A673 (cell line): ENCODE data around the gene SFN. TPM values are rescaled to one million over a fixed set of nuclear protein-coding genes. Genes with fewer than 3 reads are reported as not detected.

Experiments
- BruUV-seq: library from RNA; stranded (reverse); fragments of 400-500 nt; replicated peaks from 2 replicates; lab custom pipeline; 2021; lab: Mats Ljungman, UMichigan
- CTCF ChIA-PET: fragments of 300-600 bp; sonication (Branson Sonifier 250); formaldehyde crosslinking; loops from one replicate; lab custom pipeline; 2022; ENCODE audit warnings: antibody characterized with exemption; lab: Charles Lee
- POLR2A ChIA-PET: fragments of 300-600 bp; sonication (Branson Sonifier 250); formaldehyde crosslinking; loops from one replicate; lab custom pipeline; 2022; ENCODE audit warnings: antibody characterized with exemption; ENCODE audit not compliant: low non-redundant PET; lab: Charles Lee
- DNase-seq: peaks from one replicate; pipeline ENCODE4 v3.0.0-alpha.2; 2015; ENCODE audit warnings: low spot score
- H3K27ac ChIP-seq: fragments of 200-600 bp; sonication (generic); 2 replicates; pipeline ENCODE4 v1.5.1; 2016; ENCODE audit warnings: mixed run types, low read depth, mild to moderate bottlenecking, mixed read lengths, antibody characterized with exemption, low read length; ENCODE audit not compliant: poor library complexity, severe bottlenecking
- H3K27me3 ChIP-seq: fragments of 200-600 bp; sonication (generic); replicated peaks from 2 replicates; pipeline ENCODE4 v1.6.1; 2017; ENCODE audit warnings: mixed run types, low read depth, mild to moderate bottlenecking, mixed read lengths, antibody characterized with exemption, low read length; ENCODE audit not compliant: insufficient read depth, poor library complexity
- H3K36me3 ChIP-seq: fragments of 200-600 bp; sonication (generic); 2 replicates; pipeline ENCODE4 v1.6.1; 2016; ENCODE audit warnings: mixed run types, mild to moderate bottlenecking, mixed read lengths, antibody characterized with exemption, low read length; ENCODE audit not compliant: insufficient read depth, poor library complexity, severe bottlenecking
- H3K4me1 ChIP-seq: fragments of 200-600 bp; sonication (generic); 2 replicates; pipeline ENCODE4 v1.6.1; 2017; ENCODE audit warnings: mixed run types, mild to moderate bottlenecking, mixed read lengths, antibody characterized with exemption, low read length; ENCODE audit not compliant: insufficient read depth, poor library complexity, severe bottlenecking
- H3K4me3 ChIP-seq: fragments of 200-600 bp; sonication (generic); 2 replicates; pipeline ENCODE4 v1.5.1; 2016; ENCODE audit warnings: low read depth, mixed run types, mild to moderate bottlenecking, mixed read lengths, low read length; ENCODE audit not compliant: poor library complexity, severe bottlenecking
- H3K9me3 ChIP-seq: fragments of 200-600 bp; sonication (generic); 2 replicates; pipeline ENCODE4 v1.6.1; 2016; ENCODE audit warnings: mixed run types, low read depth, mild to moderate bottlenecking, mixed read lengths, antibody characterized with exemption, low read length; ENCODE audit not compliant: poor library complexity, severe bottlenecking
- EZH2 ChIP-seq: fragments of 200-600 bp; sonication (generic); IDR thresholded peaks from 2 replicates; pipeline ENCODE4 v1.6.1; 2017; ENCODE audit warnings: borderline replicate concordance, low read depth, mild to moderate bottlenecking, mixed read lengths, antibody characterized with exemption, low read length; ENCODE audit not compliant: poor library complexity, severe bottlenecking
- intact Hi-C: fragments of 100-400 bp; cut with micrococcal nuclease; formaldehyde crosslinking; loops from one replicate; pipeline ENCODE4 v1.10.0; 2022; ENCODE audit not compliant: unreplicated experiment
- total RNA-seq: library from RNA; stranded (reverse); gene quantifications from 2 replicates; pipeline ENCODE4 v1.2.3, GENCODE V29; 2021
- TF ChIP-seq, protein P1 (sequence below): fragments of 300-800, 200-600 bp; sonication (generic); conservative IDR thresholded peaks from 2 replicates; pipeline ENCODE4 v1.5.1; 2017; ENCODE audit warnings: low read depth, mild to moderate bottlenecking, antibody characterized with exemption, low read length, moderate library complexity, mixed read lengths

SFN gene
- total RNA-seq, 1 experiment from 2014 or later, result not detected

DNA sequence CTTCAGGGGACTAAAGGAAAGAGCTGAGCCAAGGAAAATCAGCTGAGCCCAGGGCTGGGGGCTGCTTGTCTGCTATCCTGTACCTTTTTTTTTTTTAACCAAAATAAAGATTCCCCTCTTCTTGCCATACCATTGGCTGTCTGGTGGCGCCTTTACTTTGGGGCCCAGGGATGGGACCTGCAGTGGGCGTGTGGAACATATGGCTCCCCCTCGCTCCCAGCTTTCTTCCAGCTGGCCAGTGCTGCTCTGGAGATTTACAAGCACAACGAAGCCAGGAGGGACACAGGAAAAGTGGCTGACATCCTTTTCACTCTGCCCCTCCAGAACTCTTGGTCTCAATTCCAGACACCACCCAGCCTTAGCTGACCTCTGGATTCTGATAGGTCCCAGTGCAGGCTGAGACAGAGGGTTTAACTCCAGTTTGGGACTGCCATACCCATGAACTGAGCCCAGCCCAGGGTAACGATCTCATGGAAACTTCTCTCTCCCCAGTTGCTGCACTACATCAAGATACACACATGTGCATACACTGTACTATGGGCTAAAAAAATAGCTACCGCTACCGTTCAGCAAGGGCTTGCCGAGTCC lies 5.4 kb upstream of the SFN start:
- POLR2A ChIA-PET, result no interaction called here
- intact Hi-C loops, result no loop called here
- BruUV-seq, result no TSS peak

DNA sequence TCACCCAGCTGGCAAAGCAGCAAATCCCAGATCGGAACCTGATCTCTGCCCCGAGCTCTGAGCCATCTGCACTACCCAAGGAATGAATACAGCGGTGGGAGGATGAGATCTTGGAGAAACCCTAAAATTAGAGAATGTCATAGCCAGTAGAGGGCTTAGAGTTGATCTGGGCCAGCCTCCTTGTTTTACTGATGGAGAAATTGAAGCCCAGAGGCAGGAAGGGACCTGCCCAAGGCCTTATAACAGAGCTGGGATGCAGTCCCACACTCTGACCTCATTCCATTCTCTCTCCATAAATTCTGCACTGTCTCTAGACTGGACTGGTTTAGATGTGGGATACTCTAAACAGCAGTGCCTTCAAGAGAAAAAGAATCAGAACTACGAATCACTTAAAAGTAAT lies 4.8 kb upstream of the SFN start:
- Histone ChIP-seq H3K27ac (no peak overlapping the region), H3K27me3 (no peaks in the 10 kb centered on the region), H3K4me1 (no peaks in the 10 kb centered on the region), H3K4me3 (no peak overlapping the region), H3K9me3 (no peaks in the 10 kb centered on the region), H3K36me3 (peaks cover 15% of the 10 kb centered on the region)
- DNase-seq, result no peak
- intact Hi-C loops, result no loop called here
- ChIA-PET CTCF (no interaction called here), POLR2A (no interaction called here)
- TF ChIP-seq, protein P1, sequence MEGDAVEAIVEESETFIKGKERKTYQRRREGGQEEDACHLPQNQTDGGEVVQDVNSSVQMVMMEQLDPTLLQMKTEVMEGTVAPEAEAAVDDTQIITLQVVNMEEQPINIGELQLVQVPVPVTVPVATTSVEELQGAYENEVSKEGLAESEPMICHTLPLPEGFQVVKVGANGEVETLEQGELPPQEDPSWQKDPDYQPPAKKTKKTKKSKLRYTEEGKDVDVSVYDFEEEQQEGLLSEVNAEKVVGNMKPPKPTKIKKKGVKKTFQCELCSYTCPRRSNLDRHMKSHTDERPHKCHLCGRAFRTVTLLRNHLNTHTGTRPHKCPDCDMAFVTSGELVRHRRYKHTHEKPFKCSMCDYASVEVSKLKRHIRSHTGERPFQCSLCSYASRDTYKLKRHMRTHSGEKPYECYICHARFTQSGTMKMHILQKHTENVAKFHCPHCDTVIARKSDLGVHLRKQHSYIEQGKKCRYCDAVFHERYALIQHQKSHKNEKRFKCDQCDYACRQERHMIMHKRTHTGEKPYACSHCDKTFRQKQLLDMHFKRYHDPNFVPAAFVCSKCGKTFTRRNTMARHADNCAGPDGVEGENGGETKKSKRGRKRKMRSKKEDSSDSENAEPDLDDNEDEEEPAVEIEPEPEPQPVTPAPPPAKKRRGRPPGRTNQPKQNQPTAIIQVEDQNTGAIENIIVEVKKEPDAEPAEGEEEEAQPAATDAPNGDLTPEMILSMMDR, result no peak
- TF ChIP-seq EZH2, result no peak
- BruUV-seq, result no TSS peak

More for the DNA sequence above, 5.4 kb upstream of the SFN start:
- H3K27ac ChIP-seq, result no peak overlapping the region
- H3K27me3 ChIP-seq, result no peaks in the 10 kb centered on the region
- TF ChIP-seq, protein P1, result no peak
- TF ChIP-seq EZH2, result no peak
- peaks cover 20% of the 10 kb centered on the region for H3K36me3 ChIP-seq
- H3K4me1 ChIP-seq, result no peaks in the 10 kb centered on the region
- no peak for DNase-seq
- CTCF ChIA-PET, result no interaction called here
- no peak overlapping the region for H3K4me3 ChIP-seq
- no peaks in the 10 kb centered on the region for H3K9me3 ChIP-seq

DNA sequence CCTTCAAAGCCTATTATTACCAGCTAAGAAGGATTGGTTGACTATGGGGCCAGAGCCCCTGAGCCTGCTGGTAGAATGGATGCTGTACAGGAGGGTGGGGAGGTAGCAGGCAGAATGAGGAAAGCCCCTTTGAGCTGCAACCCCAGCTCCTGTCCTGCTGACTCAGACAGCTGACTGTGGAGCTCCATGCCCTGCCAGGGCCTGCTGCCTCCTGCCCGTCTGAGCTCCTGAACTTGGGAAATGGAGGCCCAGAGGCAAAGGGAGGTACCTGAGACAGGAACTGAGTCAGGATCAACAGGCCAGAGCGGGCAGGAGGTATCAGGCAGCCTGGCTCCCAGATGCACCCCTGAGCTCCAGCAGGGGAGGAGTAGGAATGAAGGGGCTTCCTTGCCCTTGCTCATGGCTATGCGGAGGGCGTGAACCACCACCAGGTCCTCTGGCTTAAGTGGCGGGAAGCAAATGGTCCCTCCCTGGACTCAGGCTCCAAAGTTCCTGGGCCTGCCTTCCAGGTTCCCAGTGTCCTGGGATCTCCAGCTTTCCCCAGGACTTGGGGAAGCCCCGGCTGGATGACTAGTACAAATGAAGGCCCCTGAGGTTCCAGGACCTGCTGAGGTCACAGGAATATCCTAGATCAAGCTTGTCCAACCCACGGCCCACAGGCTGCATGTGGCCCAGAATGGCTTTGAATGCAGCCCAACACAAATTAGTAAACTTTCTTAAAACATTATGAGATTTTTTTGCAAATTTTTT lies 3.9 kb upstream of the SFN start:
- no peaks in the 10 kb centered on the region for H3K4me1 ChIP-seq
- BruUV-seq, result no TSS peak
- H3K9me3 ChIP-seq, result no peaks in the 10 kb centered on the region
- H3K27me3 ChIP-seq, result no peaks in the 10 kb centered on the region
- ChIA-PET CTCF (no interaction called here), POLR2A (interaction anchor here (0.6 kb wide), 2 partner anchors 128 to 971 kb away, joined by 3 to 6 read pairs; no protein-coding TSS in a partner anchor)
- intact Hi-C loops, result no loop called here
- no peak for DNase-seq
- no peak for TF ChIP-seq EZH2
- TF ChIP-seq, protein P1, result no peak
- H3K27ac ChIP-seq, result no peak overlapping the region
- H3K4me3 ChIP-seq, result no peak overlapping the region
- H3K36me3 ChIP-seq, result peaks cover 6% of the 10 kb centered on the region
